Measurements from ENCODE around the gene MORN5. TPM values are rescaled to one million over a fixed set of nuclear protein-coding genes. Genes with fewer than 3 reads are reported as not detected.

Gene MORN5
- total and polyA plus RNA-seq, 10 of the 15 experiments (the other 5 are each of a cell fraction or from before 2014, with no cell fraction given) = not detected

- CTCF ChIA-PET = interaction anchor here (2.2 to 3.9 kb wide), 2 partner anchors 12 kb away, joined by 8 to 20 read pairs; no protein-coding TSS in a partner anchor
- Histone ChIP-seq H3K9ac (ENCODE audit: control insufficient read depth, insufficient read depth, low read length) (no peak overlapping the region), H3K9me3 (replicated peaks; ENCODE audit: control insufficient read depth, insufficient read depth, low read length) (no peaks in the 10 kb centered on the region), H3K79me2 (ENCODE audit: control insufficient read depth, insufficient read depth, low read length) (no peaks in the 10 kb centered on the region), H3K27me3 (replicated peaks in 1 of 2; ENCODE audit: control insufficient read depth in 2 of 2, insufficient read depth in 2 of 2, low read length in 1 of 2) (no peaks in the 10 kb centered on the region), H3K27ac (ENCODE audit: control insufficient read depth, insufficient read depth) (no peak overlapping the region), H3K4me1 (ENCODE audit: control insufficient read depth, insufficient read depth, low read length) (no peaks in the 10 kb centered on the region), H2AFZ (ENCODE audit: control insufficient read depth, low read depth, low read length) (no peak overlapping the region), H4K20me1 (ENCODE audit: control insufficient read depth, insufficient read depth) (no peaks in the 10 kb centered on the region), H3K4me3 (no peak overlapping the region), H3K4me2 (ENCODE audit: control insufficient read depth, insufficient read depth) (no peak overlapping the region), H3K36me3 (ENCODE audit: control insufficient read depth in 2 of 2, insufficient read depth in 2 of 2, low read length in 1 of 2) (no peaks in the 10 kb centered on the region)
- SMC1A ChIA-PET (ENCODE audit: uncharacterized antibody, unreplicated experiment) = no interaction called here
- in situ Hi-C loops (cut with MboI) (no loop called here), intact Hi-C loops (cut with micrococcal nuclease; ENCODE audit: unreplicated experiment) (no loop called here)
- no peak for TF ChIP-seq POLR2A (IDR thresholded peaks at IDR 0.05; ENCODE audit: low read depth, low read length)
- TF ChIP-seq FOS (IDR thresholded peaks at IDR 0.05; ENCODE audit: borderline replicate concordance, extremely low read depth, insufficient read length) = no peak
- no peak for TF ChIP-seq CHD4 (IDR thresholded peaks at IDR 0.05)
- no peak for DNase-seq (ENCODE audit: low read depth, low spot score)
- ATAC-seq = no peak
- POLR2A ChIA-PET = no interaction called here
- FAIRE-seq = no peak
- 42% methylated on average over 7 of the region's 7 CpGs for WGBS (ENCODE audit: insufficient coverage, insufficient replicate concordance, low lambda C conversion rate, missing lambda C conversion rate)
- no TSS peak for BruUV-seq (replicated peaks)
- RAD21 ChIA-PET (ENCODE audit: unreplicated experiment) = interaction anchor here (0.7 to 0.9 kb wide), 2 partner anchors 11 to 240 kb away, joined by 3 read pairs; no protein-coding TSS in a partner anchor
Measured at GRCh38 chr9:122110100-122110833, 49.4 kb upstream of the MORN5 start.

GRCh38 chr9:122111413-122112085 lies 48.2 kb upstream of the MORN5 start:
- Histone ChIP-seq H3K4me3 (no peak overlapping the region), H3K9ac (ENCODE audit: control insufficient read depth, insufficient read depth, low read length) (no peak overlapping the region), H3K36me3 (ENCODE audit: control insufficient read depth in 2 of 2, insufficient read depth in 2 of 2, low read length in 1 of 2) (no peaks in the 10 kb centered on the region), H3K27ac (ENCODE audit: control insufficient read depth, insufficient read depth) (no peak overlapping the region), H3K27me3 (replicated peaks in 1 of 2; ENCODE audit: control insufficient read depth in 2 of 2, insufficient read depth in 2 of 2, low read length in 1 of 2) (no peaks in the 10 kb centered on the region), H3K4me1 (ENCODE audit: control insufficient read depth, insufficient read depth, low read length) (no peaks in the 10 kb centered on the region), H2AFZ (ENCODE audit: control insufficient read depth, low read depth, low read length) (no peak overlapping the region), H3K79me2 (ENCODE audit: control insufficient read depth, insufficient read depth, low read length) (no peaks in the 10 kb centered on the region), H3K9me3 (replicated peaks; ENCODE audit: control insufficient read depth, insufficient read depth, low read length) (no peaks in the 10 kb centered on the region; the same call in 2 of the 3 replicates), H4K20me1 (ENCODE audit: control insufficient read depth, insufficient read depth) (no peaks in the 10 kb centered on the region), H3K4me2 (ENCODE audit: control insufficient read depth, insufficient read depth) (no peak overlapping the region)
- ATAC-seq = no peak
- 23% methylated on average over 9 of the region's 9 CpGs for WGBS (ENCODE audit: insufficient coverage, insufficient replicate concordance, low lambda C conversion rate, missing lambda C conversion rate)
- POLR2A ChIA-PET = no interaction called here
- no peak for FAIRE-seq
- no peak for DNase-seq (ENCODE audit: low read depth, low spot score)
- in situ Hi-C loops (cut with MboI) = no loop called here
- SMC1A ChIA-PET (ENCODE audit: uncharacterized antibody, unreplicated experiment) = no interaction called here
- BruUV-seq (replicated peaks) = no TSS peak
- no peak for TF ChIP-seq RB1 (IDR thresholded peaks at IDR 0.05; ENCODE audit: borderline replicate concordance)
- no peak for TF ChIP-seq ASH2L (IDR thresholded peaks at IDR 0.05; ENCODE audit: borderline replicate concordance, low read depth)
- intact Hi-C loops (cut with micrococcal nuclease; ENCODE audit: unreplicated experiment) = no loop called here
- CTCF ChIA-PET = interaction anchor here (1.6 to 2.2 kb wide), 2 partner anchors 11 to 13 kb away, joined by 7 to 8 read pairs; no protein-coding TSS in a partner anchor
- RAD21 ChIA-PET (ENCODE audit: unreplicated experiment) = no interaction called here

Measured in GM12878 (cell line).